Activated CD4-positive, alpha-beta T cell treated with anti-CD3 and anti-CD28 coated beads, Interleukin-2, amount 10 ng/mL, durations not matched to agents 7 days and 5 days (primary cell): Measurements from ENCODE around the gene SPSB2. TPM values are rescaled to one million over a fixed set of nuclear protein-coding genes. Genes with fewer than 3 reads are reported as not detected.

Source experiments
- CTCF ChIA-PET: fragments of 350-600 bp; sonication (Branson Sonifier 250); formaldehyde crosslinking; loops from one replicate; lab custom pipeline; 2021; ENCODE audit warnings: antibody characterized with exemption; lab: Charles Lee
- POLR2A ChIA-PET: fragments of 350-600 bp; sonication (Branson Sonifier 250); formaldehyde crosslinking; loops from one replicate; lab custom pipeline; 2021; ENCODE audit warnings: antibody characterized with exemption; lab: Charles Lee
- DNase-seq: peaks from one replicate; pipeline ENCODE4 v3.0.0-alpha.2; 2020
- H3K27ac Mint-ChIP-seq: one replicate; pipeline ENCODE4 v1.8.0; 2021; ENCODE audit warnings: mild to moderate bottlenecking, moderate library complexity, mixed read lengths
- H3K27me3 Mint-ChIP-seq: one replicate; pipeline ENCODE4 v1.8.0; 2021; ENCODE audit warnings: mixed read lengths
- H3K36me3 Mint-ChIP-seq: one replicate; pipeline ENCODE4 v1.8.0; 2021; ENCODE audit warnings: low read depth, mixed read lengths
- H3K4me1 Mint-ChIP-seq: one replicate; pipeline ENCODE4 v1.8.0; 2021; ENCODE audit warnings: mixed read lengths
- H3K4me3 Mint-ChIP-seq: one replicate; pipeline ENCODE4 v1.8.0; 2021; ENCODE audit warnings: mild to moderate bottlenecking, moderate library complexity, mixed read lengths
- H3K9me3 Mint-ChIP-seq: one replicate; pipeline ENCODE4 v1.8.0; 2021; ENCODE audit warnings: mixed read lengths
- total RNA-seq, 2 experiments: library from RNA; stranded (reverse); gene quantifications; one replicate each; pipeline ENCODE4 v1.2.3, GENCODE V29; 2021

SPSB2 gene
- total RNA-seq, 2 experiments from 2014 or later: 15.4 to 17.3 TPM

GRCh38 chr12:6833189-6833890, 39.8 kb downstream of the SPSB2 start:
- Mint-ChIP-seq H3K27me3 (peaks cover 30% of the 10 kb centered on the region), H3K27ac (no peak overlapping the region), H3K4me1 (peaks cover 10% of the 10 kb centered on the region), H3K9me3 (no peaks in the 10 kb centered on the region), H3K36me3 (no peaks in the 10 kb centered on the region), H3K4me3 (no peak overlapping the region)
- CTCF ChIA-PET: interaction anchor here (0.7 to 4.3 kb wide), 12 partner anchors 9 to 218 kb away, joined by 3 to 22 read pairs (median 6); partner anchors contain the start of genes CDCA3, MLF2 and TPI1
- POLR2A ChIA-PET: interaction anchor here (0.6 kb wide), 1 partner anchor 280 kb away, joined by 3 read pairs; no protein-coding TSS in a partner anchor
- no peak for DNase-seq

GRCh38 chr12:6832125-6832524, 41.0 kb downstream of the SPSB2 start:
- Mint-ChIP-seq H3K27me3 (peaks cover 37% of the 10 kb centered on the region), H3K36me3 (no peaks in the 10 kb centered on the region), H3K4me1 (peaks cover 16% of the 10 kb centered on the region), H3K9me3 (no peaks in the 10 kb centered on the region), H3K27ac (no peak overlapping the region), H3K4me3 (no peak overlapping the region)
- POLR2A ChIA-PET: no interaction called here
- no peak for DNase-seq
- CTCF ChIA-PET: interaction anchor here (1.1 to 3.6 kb wide), 6 partner anchors 7 to 79 kb away, joined by 3 to 21 read pairs (median 7); partner anchors contain the start of genes CDCA3, GNB3 and MLF2

GRCh38 chr12:6831450-6831995, 41.6 kb downstream of the SPSB2 start:
- Mint-ChIP-seq H3K4me3 (no peak overlapping the region), H3K9me3 (no peaks in the 10 kb centered on the region), H3K4me1 (peaks cover 16% of the 10 kb centered on the region), H3K27ac (peak overlapping the region; percentile 47), H3K36me3 (no peaks in the 10 kb centered on the region), H3K27me3 (peaks cover 39% of the 10 kb centered on the region)
- ChIA-PET CTCF (interaction anchor here (1.1 to 3.6 kb wide), 4 partner anchors 10 to 78 kb away, joined by 3 to 16 read pairs (median 6); partner anchors contain the start of genes CDCA3, GNB3 and MLF2), POLR2A (interaction anchor here (1.0 kb wide), 1 partner anchor 8 kb away, joined by 3 read pairs; no protein-coding TSS in a partner anchor)
- no peak for DNase-seq

DNA sequence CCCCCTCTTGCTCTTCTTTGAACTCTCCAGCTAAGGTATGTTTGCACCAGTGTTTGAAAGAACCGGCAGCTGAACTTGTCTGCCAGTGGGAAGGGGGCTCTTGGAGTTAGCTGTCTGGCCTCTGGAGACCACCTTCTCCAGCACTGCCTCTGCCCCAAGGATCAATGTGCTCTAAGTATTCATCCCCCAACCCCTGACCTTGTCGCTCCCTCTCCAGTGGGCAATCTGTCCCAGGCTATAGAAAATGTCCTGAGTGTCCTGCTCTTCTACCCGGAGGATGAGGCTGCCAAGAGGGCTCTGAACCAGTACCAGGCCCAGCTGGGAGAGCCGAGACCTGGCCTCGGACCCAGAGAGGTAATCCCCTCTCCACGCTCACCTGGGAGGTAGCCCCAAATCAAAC, 42.1 kb downstream of the SPSB2 start:
- Mint-ChIP-seq H3K36me3 (no peaks in the 10 kb centered on the region), H3K27ac (no peak overlapping the region), H3K4me3 (no peak overlapping the region), H3K9me3 (no peaks in the 10 kb centered on the region), H3K4me1 (peaks cover 15% of the 10 kb centered on the region), H3K27me3 (peaks cover 44% of the 10 kb centered on the region)
- DNase-seq: no peak
- ChIA-PET POLR2A (interaction anchor here (1.0 kb wide), 1 partner anchor 8 kb away, joined by 3 read pairs; no protein-coding TSS in a partner anchor), CTCF (interaction anchor here (1.3 to 3.6 kb wide), 5 partner anchors 11 to 78 kb away, joined by 4 to 16 read pairs (median 5); partner anchors contain the start of genes GNB3 and MLF2)

DNA sequence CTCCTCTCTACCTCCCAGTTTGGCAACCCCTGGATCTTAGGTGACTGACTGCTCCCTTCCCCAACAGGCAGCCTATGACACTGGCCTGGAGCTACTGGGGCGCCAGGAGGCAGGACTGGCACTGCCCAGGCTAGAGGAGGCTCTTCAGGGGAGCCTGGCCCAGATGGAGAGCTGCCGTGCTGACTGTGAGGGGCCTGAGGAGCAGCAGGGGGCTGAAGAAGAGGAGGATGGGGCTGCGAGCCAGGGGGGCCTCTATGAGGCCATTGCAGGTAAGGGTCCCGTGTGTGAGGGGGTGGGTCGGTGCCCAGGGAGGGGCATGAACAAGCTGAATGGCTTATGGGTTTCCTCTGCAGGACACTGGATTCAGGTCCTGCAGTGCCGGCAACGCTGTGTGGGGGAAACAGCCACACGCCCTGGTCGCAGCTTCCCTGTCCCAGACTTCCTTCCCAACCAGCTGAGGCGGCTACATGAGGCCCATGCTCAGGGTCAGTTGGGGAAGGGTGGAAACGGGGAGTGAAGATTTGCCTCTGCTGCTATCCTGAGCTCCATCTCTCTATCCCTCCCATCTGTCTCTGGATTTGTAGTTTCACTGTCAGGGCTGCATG, 42.7 kb downstream of the SPSB2 start:
- Mint-ChIP-seq H3K27me3 (peaks cover 49% of the 10 kb centered on the region), H3K4me3 (no peak overlapping the region), H3K9me3 (no peaks in the 10 kb centered on the region), H3K36me3 (no peaks in the 10 kb centered on the region), H3K4me1 (peaks cover 14% of the 10 kb centered on the region), H3K27ac (no peak overlapping the region)
- ChIA-PET POLR2A (interaction anchor here (0.6 to 1.0 kb wide), 2 partner anchors 9 to 78 kb away, joined by 3 read pairs; partner anchors contain the start of gene MLF2), CTCF (interaction anchor here (1.3 to 3.6 kb wide), 5 partner anchors 11 to 77 kb away, joined by 4 to 16 read pairs (median 5); partner anchors contain the start of genes GNB3 and MLF2)
- no peak for DNase-seq

GRCh38 chr12:6829536-6830220, 43.4 kb downstream of the SPSB2 start:
- Mint-ChIP-seq H3K27me3 (peaks cover 55% of the 10 kb centered on the region), H3K9me3 (no peaks in the 10 kb centered on the region), H3K36me3 (no peaks in the 10 kb centered on the region), H3K4me3 (peak overlapping the region; percentile 69), H3K27ac (peak overlapping the region; percentile 9), H3K4me1 (peaks cover 16% of the 10 kb centered on the region)
- ChIA-PET POLR2A (no interaction called here), CTCF (interaction anchor here (1.0 to 3.6 kb wide), 11 partner anchors 9 to 76 kb away, joined by 3 to 17 read pairs (median 4); partner anchors contain the start of genes CDCA3, GNB3, MLF2 and USP5)
- DNase-seq: no peak

DNA sequence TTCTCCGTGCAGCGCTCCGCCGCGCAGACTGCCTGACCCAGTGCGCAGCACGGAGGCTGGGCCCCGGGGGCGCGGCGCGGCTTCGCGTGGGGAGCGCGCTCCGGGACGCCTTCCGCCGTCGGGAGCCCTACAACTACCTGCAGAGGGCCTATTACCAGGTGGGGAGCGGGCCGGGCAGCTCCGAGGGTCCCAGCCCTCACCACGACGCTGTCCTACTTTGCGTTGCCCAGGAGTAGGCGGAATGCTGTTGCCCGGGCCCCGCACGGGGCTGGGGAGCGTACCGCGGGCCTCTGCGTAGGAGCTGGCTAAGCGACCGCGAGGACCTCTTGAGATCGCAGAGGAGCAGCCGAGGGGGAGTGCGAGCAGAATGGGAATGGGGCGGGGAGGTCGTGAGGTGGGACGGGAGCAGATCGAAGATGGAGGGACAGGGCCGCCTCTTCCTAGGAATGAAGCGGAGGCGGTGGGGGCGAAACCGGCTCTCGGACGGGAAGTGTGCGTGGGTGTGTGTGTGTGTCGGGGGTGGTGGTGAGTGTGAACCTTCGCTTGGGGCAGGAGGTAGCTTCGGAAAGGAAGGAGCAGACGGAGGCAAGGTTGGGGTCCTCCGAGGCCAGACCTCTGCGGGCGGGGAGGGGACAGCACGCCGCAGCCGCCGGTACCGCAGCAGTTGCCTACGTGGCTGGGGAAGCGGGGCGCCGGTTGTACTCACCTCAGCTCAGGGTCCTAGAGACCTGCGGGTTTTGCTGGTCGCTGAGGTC, 44.1 kb downstream of the SPSB2 start:
- Mint-ChIP-seq H3K4me3 (peak overlapping the region; percentile 69), H3K9me3 (no peaks in the 10 kb centered on the region), H3K27me3 (peaks cover 59% of the 10 kb centered on the region), H3K36me3 (no peaks in the 10 kb centered on the region), H3K27ac (peak overlapping the region; percentile 54), H3K4me1 (peaks cover 16% of the 10 kb centered on the region)
- POLR2A ChIA-PET: no interaction called here
- no peak for DNase-seq
- CTCF ChIA-PET: interaction anchor here (0.7 to 2.2 kb wide), 11 partner anchors 10 to 76 kb away, joined by 3 to 17 read pairs (median 3); partner anchors contain the start of genes CD4, CDCA3, GNB3 and MLF2

DNA sequence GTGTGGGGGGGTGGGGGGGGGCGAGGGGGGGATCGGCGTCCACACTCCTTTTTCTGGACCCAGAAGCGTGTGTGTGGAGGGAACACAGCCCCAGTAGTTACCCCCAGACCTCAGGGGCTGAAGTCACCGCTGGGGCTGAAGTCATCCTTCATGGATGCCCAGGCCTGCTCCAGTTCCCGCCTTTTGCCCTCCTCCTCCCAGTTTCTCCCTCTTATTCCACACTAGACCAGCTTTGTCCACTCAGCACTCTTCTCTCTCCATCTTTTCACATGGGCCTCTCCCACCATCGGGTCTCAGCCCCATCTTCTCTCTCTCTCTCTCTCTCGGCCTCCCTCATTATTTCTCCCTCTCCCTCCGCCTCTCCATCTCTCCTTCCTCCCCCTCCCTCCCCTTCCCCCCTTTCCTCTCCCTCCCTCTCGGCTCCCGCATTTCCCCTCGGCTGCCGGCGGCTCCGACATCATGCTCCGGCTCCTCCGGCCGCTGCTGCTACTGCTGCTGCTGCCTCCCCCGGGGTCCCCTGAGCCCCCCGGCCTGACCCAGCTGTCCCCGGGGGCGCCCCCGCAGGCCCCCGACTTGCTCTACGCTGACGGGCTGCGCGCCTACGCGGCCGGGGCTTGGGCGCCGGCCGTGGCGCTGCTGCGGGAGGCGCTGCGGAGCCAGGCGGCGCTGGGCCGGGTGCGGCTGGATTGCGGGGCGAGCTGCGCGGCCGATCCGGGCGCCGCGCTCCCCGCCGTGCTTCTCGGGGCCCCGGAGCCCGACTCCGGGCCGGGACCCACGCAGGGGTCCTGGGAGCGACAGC, 44.9 kb downstream of the SPSB2 start, which contains the start of gene P3H3:
TSS of gene P3H3 (plus strand) at position 426 of the 799 bp plus-strand sequence. CDS start at position 460, 34 bp downstream.
- CTCF ChIA-PET: interaction anchor here (0.7 to 2.2 kb wide), 12 partner anchors 11 to 75 kb away, joined by 3 to 17 read pairs (median 3); partner anchors contain the start of genes CD4, CDCA3, GNB3 and MLF2
- Mint-ChIP-seq H3K4me1 (peaks cover 16% of the 10 kb centered on the region), H3K4me3 (peak within 1 kb of the TSS; percentile 69), H3K27me3 (peaks cover 61% of the 10 kb centered on the region), H3K36me3 (no peaks in the 10 kb centered on the region), H3K9me3 (no peaks in the 10 kb centered on the region), H3K27ac (peak within 1 kb of the TSS; percentile 54)
- POLR2A ChIA-PET: no interaction called here
- no peak for DNase-seq

DNA sequence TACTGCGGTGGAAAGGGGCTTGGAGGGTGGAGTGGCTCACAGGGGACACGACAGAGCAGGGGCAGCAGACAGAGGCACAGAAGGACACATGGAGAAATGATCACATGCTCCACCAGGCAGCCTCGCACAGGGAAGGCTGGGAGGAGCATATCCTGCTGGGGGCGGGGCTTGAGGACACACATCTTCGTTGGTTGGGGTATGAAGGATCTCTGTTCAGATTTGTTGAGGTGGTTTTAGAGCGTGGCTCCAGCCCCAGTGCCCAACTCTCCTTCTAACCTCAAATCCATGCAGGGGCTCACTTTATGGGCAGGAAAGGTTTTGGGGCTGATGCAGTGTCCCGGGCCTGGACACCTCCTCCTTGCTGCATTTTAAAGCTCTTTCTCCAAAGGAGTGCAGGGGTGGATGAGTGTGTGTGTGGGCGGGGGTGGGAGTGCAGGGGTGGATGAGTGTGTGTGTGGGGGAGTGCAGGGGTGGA, 45.6 kb downstream of the SPSB2 start:
- H3K27ac Mint-ChIP-seq: no peak overlapping the region
- peaks cover 16% of the 10 kb centered on the region for H3K4me1 Mint-ChIP-seq
- no peaks in the 10 kb centered on the region for H3K9me3 Mint-ChIP-seq
- peaks cover 67% of the 10 kb centered on the region for H3K27me3 Mint-ChIP-seq
- CTCF ChIA-PET: interaction anchor here (1.0 to 2.2 kb wide), 4 partner anchors 14 to 38 kb away, joined by 3 to 8 read pairs (median 6); partner anchors contain the start of genes CD4, CDCA3, GNB3 and USP5
- no peaks in the 10 kb centered on the region for H3K36me3 Mint-ChIP-seq
- POLR2A ChIA-PET: no interaction called here
- peak overlapping the region; percentile 23 for H3K4me3 Mint-ChIP-seq
- DNase-seq: peak; percentile 50

GRCh38 chr12:6826734-6827436, 46.2 kb downstream of the SPSB2 start:
- Mint-ChIP-seq H3K27ac (no peak overlapping the region), H3K4me1 (peaks cover 20% of the 10 kb centered on the region), H3K9me3 (no peaks in the 10 kb centered on the region), H3K27me3 (peaks cover 73% of the 10 kb centered on the region), H3K4me3 (peak overlapping the region; percentile 23), H3K36me3 (no peaks in the 10 kb centered on the region)
- ChIA-PET CTCF (interaction anchor here (0.5 to 4.2 kb wide), 4 partner anchors 35 to 214 kb away, joined by 3 to 28 read pairs (median 8); partner anchors contain the start of gene MLF2), POLR2A (no interaction called here)
- DNase-seq: no peak
